SK-N-SH (cell line): Measurements from ENCODE around the gene SBSN. TPM values are rescaled to one million over a fixed set of nuclear protein-coding genes. Genes with fewer than 3 reads are reported as not detected.

Experiments used
- CTCF ChIA-PET: fragments of 300-600, 350-600 bp; formaldehyde crosslinking; extraction: SDS; loops from one replicate; lab custom pipeline; 2021; lab: Yijun Ruan, JAX
- POLR2A ChIA-PET: fragments of 350-600 bp; sonication (Branson Sonifier 250); formaldehyde crosslinking; extraction: SDS; loops from one replicate; lab custom pipeline; 2020; ENCODE audit warnings: antibody characterized with exemption, inconsistent platforms; lab: Yijun Ruan, JAX
- DNase-seq: peaks from one replicate; pipeline ENCODE4 v3.0.0; 2012
- H2AFZ ChIP-seq: fragments of 200-600 bp; sonication (generic); 2 replicates; pipeline ENCODE4 v1.8.1; 2016; ENCODE audit warnings: antibody characterized with exemption, mild to moderate bottlenecking, low read depth
- H3F3A ChIP-seq: fragments of 200-600 bp; sonication (generic); replicated peaks from 2 replicates; pipeline ENCODE3; 2016; ENCODE audit warnings: antibody characterized with exemption, mild to moderate bottlenecking; ENCODE audit not compliant: insufficient read depth
- H3K27ac ChIP-seq, 2 experiments: fragments of 200-500 bp in 1 of 2; fragments of 200-600 bp in 1 of 2; sonication (Bioruptor generic) in 1 of 2; sonication (generic), shearing (Covaris generic) in 1 of 2; 2 replicates each; pipeline versions ENCODE4 v1.5.1 to v1.6.1; 2014 to 2016; ENCODE audit warnings: low read depth in 2 of 2, inconsistent platforms in 1 of 2, low read length in 1 of 2, mild to moderate bottlenecking in 1 of 2, mixed read lengths in 1 of 2
- H3K27me3 ChIP-seq: fragments of 200-600 bp; sonication (generic), shearing (Covaris generic); 2 replicates; pipeline ENCODE4 v1.6.1; 2016; ENCODE audit warnings: mixed run types; ENCODE audit not compliant: insufficient read depth
- H3K36me3 ChIP-seq, 2 experiments: fragments of 200-500 bp in 1 of 2; fragments of 200-600 bp in 1 of 2; sonication (Bioruptor generic) in 1 of 2; sonication (generic) in 1 of 2; replicated peaks in 1 of 2; 2 replicates each; pipeline versions ENCODE3 to v1.5.1; 2014 to 2016; ENCODE audit warnings: low read length in 1 of 2, mild to moderate bottlenecking in 1 of 2; ENCODE audit not compliant: insufficient read depth in 2 of 2, control insufficient read depth in 1 of 2
- H3K4me1 ChIP-seq, 2 experiments: fragments of 200-500 bp in 1 of 2; fragments of 200-600 bp in 1 of 2; sonication (Bioruptor generic) in 1 of 2; sonication (generic), shearing (Covaris generic) in 1 of 2; 2 replicates each; pipeline versions ENCODE4 v1.5.1 to v1.6.1; 2014 to 2016; ENCODE audit warnings: low read depth in 1 of 2, low read length in 1 of 2, mixed run types in 1 of 2; ENCODE audit not compliant: insufficient read depth in 2 of 2, control insufficient read depth in 1 of 2
- H3K4me2 ChIP-seq: fragments of 200-600 bp; sonication (generic), shearing (Covaris generic); 2 replicates; pipeline ENCODE4 v1.6.1; 2017; ENCODE audit warnings: mixed run types
- H3K4me3 ChIP-seq, 2 experiments: fragments of 200-500 bp in 1 of 2; fragments of 200-600 bp in 1 of 2; sonication (Bioruptor generic) in 1 of 2; sonication (generic), shearing (Covaris generic) in 1 of 2; 2 replicates each; pipeline versions ENCODE4 v1.5.1 to v1.8.1; 2014 to 2016; ENCODE audit warnings: low read depth in 2 of 2, inconsistent platforms in 1 of 2, low read length in 1 of 2, mild to moderate bottlenecking in 1 of 2, mixed read lengths in 1 of 2, moderate library complexity in 1 of 2
- H3K79me2 ChIP-seq: fragments of 200-600 bp; sonication (generic); 2 replicates; pipeline ENCODE4 v1.8.1; 2017; ENCODE audit warnings: mild to moderate bottlenecking; ENCODE audit not compliant: insufficient read depth
- H3K9ac ChIP-seq: fragments of 200-600 bp; sonication (generic); 2 replicates; pipeline ENCODE4 v1.6.1; 2017; ENCODE audit warnings: mixed run types
- H3K9me2 ChIP-seq: fragments of 200-600 bp; sonication (generic); 2 replicates; pipeline ENCODE4 v1.6.1; 2017; ENCODE audit warnings: mixed run types
- H3K9me3 ChIP-seq: fragments of 200-600 bp; sonication (generic); 2 replicates; pipeline ENCODE4 v1.6.1; 2017; ENCODE audit warnings: mixed run types, mild to moderate bottlenecking, moderate library complexity
- H4K20me1 ChIP-seq: fragments of 200-600 bp; sonication (generic); 2 replicates; pipeline ENCODE4 v1.6.1; 2017; ENCODE audit warnings: mild to moderate bottlenecking, mixed run types; ENCODE audit not compliant: insufficient read depth
- CHD2 ChIP-seq: fragments of 150-350 bp; IDR thresholded peaks from 2 replicates; pipeline ENCODE4 v1.6.1; 2018; ENCODE audit warnings: low read length; ENCODE audit not compliant: partially characterized antibody
- ELF1 ChIP-seq: IDR thresholded peaks from 2 replicates; pipeline ENCODE4 v1.4.0; 2012
- EP300 ChIP-seq, 2 experiments: IDR thresholded peaks; 2 replicates each; pipeline versions ENCODE4 v1.4.0 to v1.6.1; 2012; ENCODE audit warnings: borderline replicate concordance in 1 of 2, low read depth in 1 of 2, low read length in 1 of 2
- EZH2phosphoT487 ChIP-seq: fragments of 200-600 bp; sonication (generic); IDR thresholded peaks from 2 replicates; pipeline ENCODE4 v1.6.1; 2017; ENCODE audit warnings: low read depth, mixed run types, mild to moderate bottlenecking, antibody characterized with exemption, moderate library complexity, borderline replicate concordance
- FOSL2 ChIP-seq: IDR thresholded peaks from 2 replicates; pipeline ENCODE4 v1.4.0; 2012; ENCODE audit warnings: low read depth, mild to moderate bottlenecking, moderate library complexity, borderline replicate concordance
- GATA2 ChIP-seq: sonication (generic); formaldehyde crosslinking; IDR thresholded peaks from 2 replicates; pipeline ENCODE4 v1.5.0; 2020; ENCODE audit warnings: mild to moderate bottlenecking, missing genetic modification reagents
- JUND ChIP-seq: IDR thresholded peaks from 2 replicates; pipeline ENCODE4 v1.4.0; 2012
- MAX ChIP-seq: IDR thresholded peaks from 2 replicates; pipeline ENCODE4 v1.4.0; 2012; ENCODE audit warnings: low read depth
- NFIC ChIP-seq: IDR thresholded peaks from 2 replicates; pipeline ENCODE4 v1.4.0; 2012; ENCODE audit warnings: borderline replicate concordance
- RAD21 ChIP-seq: IDR thresholded peaks from 2 replicates; pipeline ENCODE4 v1.6.1; 2012; ENCODE audit warnings: mild to moderate bottlenecking, low read length
- RCOR1 ChIP-seq: fragments of 150-350 bp; IDR thresholded peaks from 2 replicates; pipeline ENCODE4 v1.6.1; 2017; ENCODE audit warnings: antibody characterized with exemption, low read length
- RFX5 ChIP-seq: IDR thresholded peaks from 2 replicates; pipeline ENCODE4 v1.6.1; 2012; ENCODE audit warnings: mild to moderate bottlenecking, improper control_type of control experiment, low read length
- RXRA ChIP-seq: IDR thresholded peaks from 2 replicates; pipeline ENCODE4 v1.4.0; 2012; ENCODE audit warnings: low read depth, mild to moderate bottlenecking, borderline replicate concordance
- SIN3A ChIP-seq: IDR thresholded peaks from 2 replicates; pipeline ENCODE4 v1.6.1; 2012; ENCODE audit warnings: low read depth, mild to moderate bottlenecking, low read length, moderate library complexity, borderline replicate concordance
- TEAD4 ChIP-seq: IDR thresholded peaks from 2 replicates; pipeline ENCODE4 v1.4.0; 2012; ENCODE audit warnings: mild to moderate bottlenecking, borderline replicate concordance; ENCODE audit not compliant: insufficient read depth
- USF1 ChIP-seq: IDR thresholded peaks from 2 replicates; pipeline ENCODE4 v1.4.0; 2012; ENCODE audit warnings: low read depth, borderline replicate concordance
- YY1 ChIP-seq: IDR thresholded peaks from 2 replicates; pipeline ENCODE4 v1.4.0; 2012; ENCODE audit warnings: low read depth, mild to moderate bottlenecking
- WGBS: methylation state at CpG from one replicate; pipeline ENCODE4 v1.1.6; 2017; ENCODE audit warnings: low lambda C conversion rate; 5-methylcytosine and 5-hydroxymethylcytosine counted together
- polyA plus RNA-seq, 3 experiments: library from polyadenylated mRNA; depleted of rRNA; stranded (reverse); fragments of >200 nt; gene quantifications; 2 replicates each; pipeline ENCODE4 v1.2.3, GENCODE V29; 2012
- TF ChIP-seq, protein P1 (sequence below): fragments of 150-350 bp; IDR thresholded peaks from 2 replicates; pipeline ENCODE4 v1.6.1; 2017; ENCODE audit warnings: antibody characterized with exemption, low read length, low read depth, borderline replicate concordance

SBSN gene
- polyA plus RNA-seq, 1 of the 3 experiments (the other 2 are of a cell fraction): 0.25 TPM

- TF ChIP-seq SIN3A (no peak), TEAD4 (no peak), YY1 (no peak), RXRA (no peak), FOSL2 (no peak), RFX5 (no peak), EP300 (IDR thresholded peaks at IDR 0.05; ENCODE audit: borderline replicate concordance in 1 of 2, low read depth in 1 of 2, low read length in 1 of 2) (no peak), RCOR1 (no peak), RAD21 (no peak), USF1 (no peak), MAX (no peak), JUND (no peak), ELF1 (no peak), EZH2phosphoT487 (no peak), NFIC (no peak)
Observed at GRCh38 chr19:35516310-35516709, 11.8 kb downstream of the SBSN start (continued).

GRCh38 chr19:35514282-35514809 lies 13.8 kb downstream of the SBSN start:
- H3K4me1 ChIP-seq: no peaks in the 10 kb centered on the region; a peak in 2 of 4 replicates
- no peak overlapping the region for H3K4me3 ChIP-seq
- no peak overlapping the region for H3K4me2 ChIP-seq
- no peak overlapping the region for H3K9ac ChIP-seq
- no peaks in the 10 kb centered on the region for H3K9me2 ChIP-seq
- TF ChIP-seq RFX5 (no peak), EZH2phosphoT487 (no peak), USF1 (no peak), TEAD4 (no peak), RXRA (no peak), CHD2 (no peak), JUND (no peak), GATA2 (CRISPR knock-in tag) (no peak), EP300 (IDR thresholded peaks at IDR 0.05; ENCODE audit: borderline replicate concordance in 1 of 2, low read depth in 1 of 2, low read length in 1 of 2) (no peak), RAD21 (no peak)
- TF ChIP-seq, protein P1, sequence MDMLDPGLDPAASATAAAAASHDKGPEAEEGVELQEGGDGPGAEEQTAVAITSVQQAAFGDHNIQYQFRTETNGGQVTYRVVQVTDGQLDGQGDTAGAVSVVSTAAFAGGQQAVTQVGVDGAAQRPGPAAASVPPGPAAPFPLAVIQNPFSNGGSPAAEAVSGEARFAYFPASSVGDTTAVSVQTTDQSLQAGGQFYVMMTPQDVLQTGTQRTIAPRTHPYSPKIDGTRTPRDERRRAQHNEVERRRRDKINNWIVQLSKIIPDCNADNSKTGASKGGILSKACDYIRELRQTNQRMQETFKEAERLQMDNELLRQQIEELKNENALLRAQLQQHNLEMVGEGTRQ: no peak
- TF ChIP-seq, all 33 proteins: peak for 0
- no peaks in the 10 kb centered on the region for H3K79me2 ChIP-seq
- 32% methylated on average over 2 of the region's 20 CpGs for WGBS
- no peak overlapping the region for H2AFZ ChIP-seq
- no peaks in the 10 kb centered on the region for H3F3A ChIP-seq
- DNase-seq: no peak
- CTCF ChIA-PET: interaction anchor here (0.6 to 1.5 kb wide), 4 partner anchors 24 to 162 kb away, joined by 3 to 4 read pairs (median 4); no protein-coding TSS in a partner anchor
- no peaks in the 10 kb centered on the region for H3K9me3 ChIP-seq
- H3K27ac ChIP-seq: no peak overlapping the region
- peaks cover 43% of the 10 kb centered on the region for H3K27me3 ChIP-seq
- POLR2A ChIA-PET: no interaction called here
- no peaks in the 10 kb centered on the region for H3K36me3 ChIP-seq
- H4K20me1 ChIP-seq: no peaks in the 10 kb centered on the region
